ENCODE measurements around the gene HPSE2. TPM values are rescaled to one million over a fixed set of nuclear protein-coding genes. Genes with fewer than 3 reads are reported as not detected.

HPSE2 gene
- total and polyA plus RNA-seq, 2 of the 8 experiments (the other 6 are each of a cell fraction or from before 2014, with no cell fraction given), result 0.41 to 0.58 TPM

- no peak overlapping the region for H3K9ac ChIP-seq (replicated peaks in 1 of 4; ENCODE audit: extremely low read depth in 1 of 4, low read depth in 3 of 4, low read length in 3 of 4)
- TF ChIP-seq SUZ12 (IDR thresholded peaks at IDR 0.05; ENCODE audit: low read length), result no peak
- no peak for TF ChIP-seq USF2 (IDR thresholded peaks at IDR 0.05; ENCODE audit: low read length)
- TF ChIP-seq CHD1 (IDR thresholded peaks at IDR 0.05; ENCODE audit: low read depth, low read length), result no peak
- TF ChIP-seq CTBP2 (IDR thresholded peaks at IDR 0.05; ENCODE audit: borderline replicate concordance, insufficient read depth, insufficient read length, low read length), result no peak
- no peak for TF ChIP-seq TEAD4 (IDR thresholded peaks at IDR 0.05; ENCODE audit: low read depth, low read length)
- no peak for TF ChIP-seq NRF1 (IDR thresholded peaks at IDR 0.05; ENCODE audit: low read depth, low read length)
- no peak for TF ChIP-seq POLR2A (IDR thresholded peaks at IDR 0.05; ENCODE audit: control extremely low read depth in 1 of 2, low read depth in 2 of 2, low read length in 2 of 2)
- TF ChIP-seq POLR2AphosphoS5 (IDR thresholded peaks at IDR 0.05; ENCODE audit: low read depth, low read length), result no peak
- TF ChIP-seq HDAC6 (IDR thresholded peaks at IDR 0.05; ENCODE audit: low read depth, low read length), result no peak
- DNase-seq (ENCODE audit: low read depth in 1 of 2, low spot score in 2 of 2), result no peak
- no peak overlapping the region for H3K14ac ChIP-seq (ENCODE audit: insufficient read length)
- H3K23me2 ChIP-seq (ENCODE audit: low read depth, low read length), result no peaks in the 10 kb centered on the region
- H2BK5ac ChIP-seq (ENCODE audit: low read depth, low read length), result no peak overlapping the region
- no peak overlapping the region for H2BK15ac ChIP-seq (ENCODE audit: low read length)
- H3K79me1 ChIP-seq (ENCODE audit: low read depth, low read length), result no peaks in the 10 kb centered on the region
- 96% methylated on average over 2 of the region's 2 CpGs; no CpG with 5 or more reads in 1 of the 2 experiments for WGBS, 2 experiments (ENCODE audit: extremely low coverage in 1 of 2, insufficient coverage in 1 of 2, insufficient read length in 1 of 2, insufficient replicate concordance in 2 of 2, low coverage in 1 of 2, low lambda C conversion rate in 2 of 2, missing lambda C conversion rate in 1 of 2)
- no peaks in the 10 kb centered on the region for H3K4me1 ChIP-seq (replicated peaks in 1 of 4; ENCODE audit: control insufficient read depth in 3 of 4, insufficient read depth in 4 of 4, low read length in 3 of 4)
- H3K23ac ChIP-seq (ENCODE audit: insufficient read length), result no peak overlapping the region
- H2AK5ac ChIP-seq (ENCODE audit: low read depth, low read length), result no peak overlapping the region
- POLR2A ChIA-PET (ENCODE audit: partially characterized antibody), result no interaction called here
- H3K79me2 ChIP-seq (ENCODE audit: control insufficient read depth in 1 of 2, insufficient read depth in 2 of 2, low read length in 2 of 2), result no peaks in the 10 kb centered on the region
- H3K36me3 ChIP-seq (ENCODE audit: control insufficient read depth in 2 of 4, insufficient read depth in 4 of 4, low read length in 3 of 4), result no peaks in the 10 kb centered on the region
- no peak for FAIRE-seq
- H3K4ac ChIP-seq (replicated peaks; ENCODE audit: insufficient read length, low read depth, low read length), result no peak overlapping the region
- H3K4me3 ChIP-seq (ENCODE audit: extremely low read depth in 1 of 4, insufficient read depth in 2 of 4, low read depth in 3 of 4, low read length in 4 of 4), result no peak overlapping the region
- no peak overlapping the region for H2BK12ac ChIP-seq (ENCODE audit: low read depth, low read length)
- H4K5ac ChIP-seq (ENCODE audit: insufficient read length, low read depth, low read length), result no peak overlapping the region
- H3K27me3 ChIP-seq (replicated peaks in 1 of 4; ENCODE audit: control insufficient read depth in 3 of 4, extremely low read depth in 1 of 4, insufficient read depth in 3 of 4, low read length in 3 of 4), result no peaks in the 10 kb centered on the region
- no peak overlapping the region for H3K18ac ChIP-seq (ENCODE audit: extremely low read depth, low read length)
- H4K20me1 ChIP-seq (replicated peaks in 1 of 2; ENCODE audit: control insufficient read depth in 1 of 2, insufficient read depth in 2 of 2, low read length in 2 of 2), result no peaks in the 10 kb centered on the region
- H2AFZ ChIP-seq (ENCODE audit: low read length), result no peak overlapping the region
- no peak overlapping the region for H3K56ac ChIP-seq (replicated peaks; ENCODE audit: insufficient read length, low read depth, low read length)
- H2BK120ac ChIP-seq (replicated peaks; ENCODE audit: low read depth, low read length), result no peak overlapping the region
- H3K9me3 ChIP-seq (ENCODE audit: insufficient read depth in 2 of 2, low read depth in 1 of 2, low read length in 1 of 2), result no peaks in the 10 kb centered on the region
- no peak overlapping the region for H3K4me2 ChIP-seq (ENCODE audit: insufficient read depth in 1 of 2, low read depth in 2 of 2, low read length in 2 of 2)
- H3K27ac ChIP-seq (ENCODE audit: low read depth, low read length), result no peak overlapping the region
- H2BK20ac ChIP-seq (ENCODE audit: low read length), result no peak overlapping the region
- no peak overlapping the region for H4K8ac ChIP-seq (ENCODE audit: extremely low read depth, insufficient read depth, low read length)
- CTCF ChIA-PET (ENCODE audit: partially characterized antibody), result interaction anchor here (0.6 to 2.4 kb wide), 6 partner anchors 8 to 246 kb away, joined by 3 to 12 read pairs (median 3); no protein-coding TSS in a partner anchor
- H4K91ac ChIP-seq (replicated peaks; ENCODE audit: insufficient read length, low read length), result no peak overlapping the region
Observed at GRCh38 chr10:98846787-98847186, 388.9 kb downstream of the HPSE2 start.

All from H1 (cell line).